CD4-positive, alpha-beta T cell treated with Interleukin-21 for 1 hour (primary cell): ENCODE data around the gene KIAA0586.
"Not testable (repeated sequence)": the region's sequence is repeated elsewhere in the genome, so short reads cannot be mapped to it uniquely, and the experiment has no call there.

ENCODE experiments used
- DNase-seq: peaks from one replicate; pipeline ENCODE4 v3.0.0-alpha.2; 2020

KIAA0586 gene

DNA sequence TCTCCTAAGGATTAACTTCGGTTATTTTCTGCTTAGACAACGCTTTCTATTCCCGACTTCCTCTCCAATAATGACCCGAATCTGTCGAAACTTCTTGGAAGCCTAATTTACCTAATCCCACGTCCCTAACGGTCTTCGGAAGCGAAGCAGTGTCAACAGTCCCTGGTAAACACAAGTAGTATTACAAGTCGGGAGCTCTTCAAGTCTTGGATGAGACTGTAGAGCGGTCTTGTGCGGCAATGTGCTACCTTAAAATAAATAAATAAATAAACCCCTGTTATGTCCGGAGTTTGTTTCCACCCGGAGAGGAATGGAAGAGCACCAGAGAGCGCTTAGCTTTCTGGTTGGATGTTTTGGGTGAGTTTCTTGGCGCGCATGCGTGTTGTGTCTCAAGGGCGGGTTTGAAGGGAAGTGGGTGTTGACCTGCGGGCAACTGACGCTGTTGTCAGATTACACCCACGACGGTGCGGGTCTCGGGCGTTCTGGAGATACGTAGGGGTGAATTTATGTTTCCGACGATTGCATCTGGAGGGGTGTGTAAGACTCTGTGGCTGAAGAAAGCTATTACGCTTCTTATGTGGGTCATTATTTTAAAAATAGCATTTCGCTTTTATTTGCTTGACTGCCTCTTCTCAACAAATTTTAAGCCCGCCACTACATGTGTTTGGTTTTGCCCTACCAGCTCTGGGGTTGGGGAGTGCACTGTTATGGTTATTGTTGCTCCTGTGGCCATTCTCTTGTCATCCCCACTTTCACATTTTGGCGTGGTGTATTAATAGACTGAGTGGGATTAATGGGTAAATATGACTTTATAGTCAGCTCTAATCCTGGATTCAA lies at the start of gene KIAA0586, which contains the start of gene TIMM9:
KIAA0586 (plus strand) TSS at position 439 of the 837 bp plus-strand sequence. CDS start 546 bp downstream, outside the sequence.
TIMM9 (minus strand) TSS at position 251 of the 837 bp plus-strand sequence. CDS start 15,586 bp downstream, outside the sequence.
- peak; percentile 99 for DNase-seq

DNA sequence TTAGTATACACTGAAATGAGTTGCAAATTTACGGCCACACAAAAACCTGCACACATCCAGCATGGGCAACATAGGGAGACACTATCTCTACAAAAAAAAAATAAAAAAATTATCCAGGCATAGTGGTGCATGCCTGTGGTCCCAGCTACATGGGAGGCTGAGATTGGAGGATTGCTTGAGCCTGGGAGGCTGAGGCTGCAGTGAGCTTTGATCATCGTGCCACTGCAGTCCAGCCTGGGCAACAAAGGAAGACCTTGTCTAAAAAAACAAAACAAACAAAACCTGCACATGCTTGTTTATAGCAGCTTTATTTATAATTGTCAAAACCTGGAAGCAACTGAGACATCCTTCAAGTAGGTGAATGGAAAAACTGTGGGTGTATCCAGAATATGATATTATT lies 36.7 kb upstream of the KIAA0586 start:
- no peak for DNase-seq

DNA sequence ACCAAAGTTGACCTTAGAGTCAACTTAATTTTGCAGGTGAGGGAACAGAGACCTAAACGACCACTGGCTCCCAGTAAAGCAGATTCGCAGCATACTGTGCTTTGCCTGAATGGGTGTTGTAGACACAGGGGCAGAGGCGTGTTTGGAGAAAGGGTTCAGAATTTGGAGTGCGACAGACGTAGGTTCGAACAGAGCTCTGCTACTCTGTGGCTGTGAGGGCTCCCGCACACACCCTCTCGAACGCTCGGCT lies 32.0 kb upstream of the KIAA0586 start:
- no peak for DNase-seq

DNA sequence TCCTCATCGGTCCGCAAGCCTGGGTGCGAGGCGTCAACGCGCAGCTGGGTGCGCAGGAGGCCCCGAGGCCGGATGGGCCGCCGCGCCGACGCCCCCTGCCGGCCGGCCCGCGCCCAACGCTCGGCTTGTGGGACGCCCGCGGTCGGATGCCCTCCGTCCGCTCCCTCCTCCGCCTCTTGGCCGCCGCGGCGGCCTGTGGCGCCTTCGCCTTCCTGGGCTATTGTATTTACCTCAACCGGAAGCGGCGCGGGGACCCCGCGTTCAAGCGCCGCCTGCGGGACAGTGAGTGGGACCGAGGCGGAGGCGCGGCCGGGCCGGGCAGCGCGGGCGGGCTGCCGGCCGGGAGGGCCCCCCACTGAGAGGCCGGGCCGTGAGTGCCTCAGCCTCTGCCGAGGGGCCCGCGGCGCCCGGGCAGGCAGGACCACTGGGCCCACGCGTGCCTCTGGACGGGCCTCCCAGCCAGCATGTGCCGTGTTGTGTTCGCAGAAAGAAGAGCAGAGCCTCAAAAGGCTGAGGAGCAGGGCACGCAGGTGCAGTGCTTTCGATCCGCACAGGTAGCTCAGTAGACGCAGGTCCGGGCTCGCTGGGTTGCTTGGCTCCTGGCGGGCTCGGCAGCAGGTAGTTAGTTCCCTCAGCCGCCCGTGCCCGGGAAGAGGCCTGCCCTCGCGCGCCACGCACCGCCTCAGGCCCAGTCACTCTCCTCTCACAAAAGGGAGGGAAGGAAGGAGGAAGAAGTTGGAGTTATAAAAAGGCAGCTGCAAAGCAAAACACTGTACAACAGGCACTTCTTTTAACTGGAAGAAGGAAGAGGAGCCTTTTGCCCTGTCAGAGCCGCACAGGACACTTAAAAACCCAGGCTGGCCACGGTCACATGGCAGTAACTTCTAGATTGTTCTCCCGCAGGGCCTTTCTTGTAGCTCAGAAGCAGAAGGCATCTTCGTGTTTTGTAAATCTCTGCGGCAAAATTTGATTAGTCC lies 31.4 kb upstream of the KIAA0586 start, which contains the start of gene TOMM20L:
TOMM20L (plus strand) TSS at position 119 of the 977 bp plus-strand sequence; CDS start at position 147, 28 bp downstream.
- peak; percentile 81 for DNase-seq

DNA sequence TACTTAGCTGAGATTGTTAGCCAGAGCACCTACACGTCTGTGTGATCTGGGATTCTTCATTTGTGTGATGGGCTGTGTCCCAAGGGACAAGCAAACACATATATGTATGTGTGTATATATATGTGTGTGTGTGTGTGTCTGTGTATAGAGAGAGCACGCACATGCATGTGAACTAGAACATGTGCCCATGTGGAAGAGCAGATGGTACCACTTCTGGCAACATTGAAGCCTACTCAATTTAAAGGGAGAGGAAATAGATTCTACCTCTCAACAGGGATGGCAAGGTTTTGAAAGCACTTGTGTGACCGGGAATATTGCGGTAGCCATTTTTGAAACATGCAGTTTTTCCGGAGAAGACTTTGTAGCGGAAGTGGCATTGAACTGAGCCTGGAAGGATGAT lies 30.4 kb upstream of the KIAA0586 start:
- DNase-seq, result no peak

DNA sequence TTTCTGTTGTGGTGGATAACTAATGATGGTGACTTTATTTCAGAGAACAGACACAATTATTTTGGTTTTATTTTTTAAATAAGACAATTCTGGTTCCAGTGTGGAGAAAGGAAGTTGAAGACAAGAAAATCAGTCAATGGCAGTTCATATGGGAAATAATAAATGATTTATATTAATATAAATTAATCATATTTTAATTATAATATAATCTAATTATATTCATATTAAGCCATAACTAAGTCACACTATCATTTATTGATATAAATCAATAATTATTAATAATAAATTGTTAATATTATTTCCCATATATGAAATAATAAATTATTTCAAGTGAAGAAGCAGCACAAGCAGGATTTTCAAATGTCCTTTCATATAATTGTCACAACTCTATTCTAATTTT lies 29.0 kb upstream of the KIAA0586 start:
- DNase-seq, result no peak

DNA sequence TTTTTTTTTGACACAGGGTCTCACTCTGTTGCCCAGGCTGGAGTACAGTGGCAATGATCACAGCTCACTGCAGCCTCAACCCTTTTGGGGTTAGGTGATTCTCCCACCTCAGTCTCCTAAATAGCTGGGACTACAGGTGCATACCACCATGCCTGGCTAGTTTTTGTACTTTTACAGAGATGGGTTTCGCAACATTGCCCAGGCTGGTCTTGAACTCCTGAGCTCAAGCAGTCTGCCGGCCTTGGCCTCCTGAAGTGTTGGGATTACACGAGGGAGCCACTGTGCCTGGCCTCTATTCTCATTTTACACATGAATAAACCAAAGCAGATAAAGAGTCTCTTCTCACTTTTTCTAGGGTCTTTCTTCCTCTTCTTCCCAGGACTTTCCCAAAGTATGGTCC lies 28.6 kb upstream of the KIAA0586 start:
- no peak for DNase-seq

DNA sequence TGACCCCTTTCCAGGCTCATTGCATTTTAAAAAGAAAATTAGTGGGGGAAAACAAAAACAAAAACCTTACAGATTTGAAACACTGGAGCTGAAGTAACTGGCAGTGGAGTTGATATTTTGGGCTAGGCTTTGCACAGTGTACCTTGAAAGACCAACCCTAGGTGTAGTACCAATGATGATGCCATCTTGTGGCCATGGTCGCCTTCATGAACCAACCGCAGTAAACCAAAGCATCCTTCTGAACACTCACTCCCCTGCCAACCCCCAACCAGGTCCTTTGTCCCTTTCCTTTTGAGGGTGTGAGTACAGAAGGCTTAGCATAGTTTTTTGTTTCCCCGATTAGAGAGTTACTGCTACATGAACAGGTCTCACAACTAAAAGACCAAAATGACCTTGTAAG lies 25.9 kb upstream of the KIAA0586 start:
- no peak for DNase-seq

DNA sequence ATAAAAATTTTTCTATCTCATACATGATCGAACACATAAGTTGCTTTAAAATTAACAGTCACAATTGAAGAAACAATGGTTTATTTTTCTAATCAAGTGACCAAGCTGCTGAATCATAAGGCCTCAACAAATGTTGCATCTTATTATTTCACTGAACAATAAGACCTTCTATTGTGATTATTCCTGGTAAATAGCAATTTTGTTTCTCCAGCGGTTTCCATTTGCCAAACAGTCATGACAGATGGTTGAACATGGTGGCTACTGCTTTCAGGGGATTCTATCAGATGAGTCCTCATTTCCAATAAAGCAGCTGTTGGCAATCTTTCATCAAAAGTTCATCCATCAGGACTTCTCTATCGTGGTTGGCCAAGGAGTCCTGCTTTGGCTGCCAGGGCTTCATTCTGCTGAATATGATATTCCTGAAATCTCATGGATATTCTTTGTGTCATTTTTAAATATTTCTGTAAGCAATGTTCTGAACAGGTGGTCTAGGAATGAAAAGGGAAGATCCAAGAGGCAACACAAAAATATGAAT lies 18.8 kb upstream of the KIAA0586 start:
- no peak for DNase-seq

DNA sequence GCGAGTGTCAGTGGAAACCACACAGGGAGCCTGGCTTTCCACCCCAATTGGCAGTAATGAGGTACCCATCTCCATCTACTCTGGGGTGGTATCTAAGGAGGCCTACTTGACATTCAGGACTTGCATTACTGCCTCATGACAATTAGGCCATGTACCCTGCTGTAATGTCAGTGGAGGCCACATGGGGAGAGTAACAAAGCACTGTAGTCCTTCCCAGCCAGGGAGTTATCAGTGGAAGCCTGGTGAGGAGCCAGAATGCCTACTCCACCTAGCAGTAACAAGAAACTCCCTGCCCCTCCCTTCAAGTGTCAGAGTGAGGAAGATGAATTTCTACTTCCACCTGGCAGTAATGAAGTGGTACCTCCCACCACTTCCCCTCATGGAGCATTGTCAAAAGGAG lies 12.7 kb upstream of the KIAA0586 start:
- no peak for DNase-seq

DNA sequence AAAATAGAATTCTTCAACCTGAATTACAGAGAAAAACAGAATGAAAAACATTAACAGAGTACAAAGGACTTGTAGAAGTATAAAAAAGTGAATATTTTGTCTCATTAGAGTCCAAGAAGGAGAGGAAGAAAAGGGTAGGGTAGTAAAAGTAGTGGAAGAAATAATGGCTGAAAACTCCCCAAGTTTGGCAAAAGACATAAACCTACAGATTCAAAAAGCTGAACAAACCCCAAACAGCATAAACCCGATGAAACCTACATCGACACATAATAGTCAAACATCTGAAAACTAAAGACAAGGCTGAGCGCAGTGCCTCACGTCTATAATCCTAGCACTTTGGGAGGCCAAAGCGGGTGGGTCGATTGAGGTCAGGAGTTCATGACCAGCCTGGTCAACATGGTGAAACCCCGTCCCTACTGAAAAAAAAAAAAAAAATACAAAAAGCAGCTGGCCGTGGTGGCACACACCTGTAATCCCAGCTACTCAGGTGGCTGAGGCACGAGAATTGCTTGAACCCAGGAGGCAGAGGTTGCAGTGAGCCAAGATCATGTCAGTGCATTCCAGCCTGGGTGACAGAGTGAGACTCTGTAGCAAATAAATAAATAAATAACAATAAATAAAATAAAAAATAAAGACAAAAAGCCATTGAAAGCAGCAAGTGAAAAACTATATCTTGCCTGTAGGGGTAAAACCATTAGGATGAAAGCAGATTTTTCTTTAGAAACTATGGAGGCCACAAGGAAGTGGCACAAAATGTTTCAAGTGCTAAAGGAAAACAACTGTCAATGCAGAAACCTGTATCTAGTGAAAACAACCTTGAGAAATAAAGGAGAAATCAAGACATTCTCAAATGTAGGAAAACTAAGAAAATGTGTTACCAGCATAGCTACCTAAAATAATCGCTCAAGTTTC lies 11.6 kb upstream of the KIAA0586 start:
- no peak for DNase-seq

DNA sequence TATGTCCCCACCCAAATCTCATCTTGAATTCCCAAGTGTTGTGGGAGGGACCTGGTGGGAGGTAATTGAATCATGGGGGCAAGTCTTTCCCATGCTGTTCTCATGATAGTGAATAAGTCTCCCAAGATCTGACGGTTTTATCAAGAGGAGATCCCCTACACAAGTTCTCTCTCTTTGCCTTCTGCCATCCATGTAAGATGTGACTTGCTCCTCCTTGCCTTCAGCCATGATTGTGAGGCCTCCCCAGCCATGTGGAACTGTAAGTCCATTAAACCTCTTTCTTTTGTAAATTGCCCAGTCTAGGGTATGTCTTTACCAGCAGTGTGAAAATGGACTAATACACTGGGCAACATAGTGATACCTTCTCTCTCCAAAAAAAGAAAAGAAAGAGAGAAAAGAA lies 10.6 kb upstream of the KIAA0586 start:
- DNase-seq, result not testable (repeated sequence)

DNA sequence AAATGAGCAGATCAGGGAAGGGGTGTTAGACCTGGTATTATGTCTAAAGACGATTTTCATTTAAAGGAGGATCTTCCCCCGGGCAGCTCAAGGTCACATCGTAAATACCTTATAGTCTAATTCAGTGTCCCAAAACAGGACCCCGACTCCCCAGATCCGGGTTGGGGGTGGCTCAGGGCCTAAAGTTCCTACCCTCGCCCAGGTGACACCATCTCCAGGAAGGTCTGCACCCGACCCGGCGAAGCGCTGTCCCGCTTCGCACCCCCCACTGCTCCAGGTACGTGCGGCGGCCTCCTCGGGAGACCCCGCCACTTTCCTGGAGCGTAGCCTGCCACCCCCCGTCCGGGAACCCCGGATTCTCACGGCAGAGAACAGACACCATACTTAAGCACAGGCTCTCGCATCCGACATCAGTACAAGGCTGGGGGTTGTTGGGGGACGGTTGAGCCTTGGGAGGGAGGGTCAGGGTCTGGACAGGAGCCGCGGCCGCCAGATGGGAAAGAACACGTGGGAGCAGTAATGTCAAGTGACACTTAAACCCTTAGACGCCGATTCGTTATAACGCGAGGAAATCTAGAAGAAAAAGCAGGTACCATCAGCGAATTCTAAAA lies 744 bp upstream of the KIAA0586 start:
- DNase-seq, result no peak

DNA sequence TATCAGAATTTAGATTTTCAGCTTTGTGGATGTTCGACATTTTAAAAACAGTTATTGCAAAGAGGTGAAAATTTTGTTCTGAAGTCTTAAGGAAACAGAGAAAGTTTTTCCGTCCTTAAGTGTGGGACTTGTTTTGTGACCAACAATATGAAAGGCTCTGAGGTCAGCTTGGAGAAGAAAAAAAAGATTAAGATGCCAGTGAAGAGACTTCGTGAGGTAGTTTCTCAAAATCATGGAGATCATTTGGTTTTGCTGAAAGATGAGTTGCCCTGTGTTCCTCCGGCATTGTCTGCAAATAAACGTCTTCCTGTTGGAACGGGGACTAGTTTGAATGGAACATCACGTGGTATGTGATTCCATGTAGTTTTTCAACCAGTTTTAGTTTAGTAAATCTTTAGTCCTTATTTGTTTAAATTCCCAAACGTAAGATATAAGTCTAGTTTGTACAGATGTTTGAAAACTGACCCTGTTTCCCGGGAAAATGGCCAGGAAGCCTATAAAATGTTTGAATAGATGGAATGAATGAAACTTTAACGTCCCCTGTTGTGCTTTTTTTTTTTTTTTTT lies 682 bp downstream of the KIAA0586 start:
- DNase-seq, result peak; percentile 47

DNA sequence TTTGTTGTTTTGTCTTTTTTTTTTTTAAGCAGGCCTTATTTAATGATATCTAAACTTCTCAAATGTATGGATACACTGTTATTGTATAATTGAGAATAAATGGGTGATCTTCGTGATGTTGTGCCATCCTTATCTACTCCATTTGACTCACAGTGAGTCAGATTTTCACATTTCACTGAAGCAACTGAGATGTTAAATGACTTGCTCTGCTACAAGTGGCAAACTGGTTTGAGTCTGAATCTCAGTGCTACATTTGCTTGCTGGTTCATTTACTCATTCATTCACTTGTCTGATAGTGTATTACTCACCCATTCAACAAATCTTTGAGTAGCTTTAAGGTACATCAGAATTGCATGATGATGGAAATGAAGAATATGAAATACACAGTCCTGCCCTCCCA lies 2.6 kb downstream of the KIAA0586 start:
- no peak for DNase-seq

DNA sequence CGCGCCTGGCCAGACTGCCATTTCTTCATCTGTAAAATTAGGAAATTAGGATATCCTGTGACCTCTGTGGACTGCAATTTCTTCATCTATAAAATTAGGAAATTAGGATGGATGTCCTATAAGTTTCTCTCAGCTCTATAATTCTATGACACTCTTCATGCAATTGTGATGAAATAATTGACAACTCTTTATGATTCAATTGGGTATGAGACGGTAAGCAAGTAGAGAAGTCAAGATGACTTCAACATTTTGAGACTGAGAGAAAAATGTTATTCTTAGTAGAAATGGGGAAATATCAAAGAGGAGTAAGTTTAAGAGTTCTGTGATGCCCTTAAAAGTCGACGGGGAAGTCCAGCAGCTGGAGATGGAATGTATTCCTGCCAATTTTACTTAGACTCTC lies 12.0 kb downstream of the KIAA0586 start:
- no peak for DNase-seq

DNA sequence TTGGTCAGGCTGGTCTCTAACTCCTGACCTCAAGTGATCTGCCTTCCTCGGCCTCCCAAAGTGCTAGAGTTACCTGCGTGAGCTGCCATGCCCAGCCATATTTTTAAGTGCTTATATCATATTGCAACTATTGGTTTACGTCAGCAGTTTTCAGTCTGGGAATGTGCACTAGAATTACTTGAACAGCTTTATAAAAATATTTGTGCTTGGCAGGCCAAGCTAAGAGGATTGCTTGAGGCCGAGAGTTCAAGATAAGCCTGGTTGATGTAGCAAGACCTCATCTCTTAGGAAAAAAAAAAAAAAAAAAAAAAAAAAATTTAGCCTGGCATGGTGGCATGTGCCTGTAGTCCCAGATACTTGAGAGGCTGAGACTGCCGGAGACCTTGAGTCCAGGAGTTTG lies 17.1 kb downstream of the KIAA0586 start:
- DNase-seq, result no peak

DNA sequence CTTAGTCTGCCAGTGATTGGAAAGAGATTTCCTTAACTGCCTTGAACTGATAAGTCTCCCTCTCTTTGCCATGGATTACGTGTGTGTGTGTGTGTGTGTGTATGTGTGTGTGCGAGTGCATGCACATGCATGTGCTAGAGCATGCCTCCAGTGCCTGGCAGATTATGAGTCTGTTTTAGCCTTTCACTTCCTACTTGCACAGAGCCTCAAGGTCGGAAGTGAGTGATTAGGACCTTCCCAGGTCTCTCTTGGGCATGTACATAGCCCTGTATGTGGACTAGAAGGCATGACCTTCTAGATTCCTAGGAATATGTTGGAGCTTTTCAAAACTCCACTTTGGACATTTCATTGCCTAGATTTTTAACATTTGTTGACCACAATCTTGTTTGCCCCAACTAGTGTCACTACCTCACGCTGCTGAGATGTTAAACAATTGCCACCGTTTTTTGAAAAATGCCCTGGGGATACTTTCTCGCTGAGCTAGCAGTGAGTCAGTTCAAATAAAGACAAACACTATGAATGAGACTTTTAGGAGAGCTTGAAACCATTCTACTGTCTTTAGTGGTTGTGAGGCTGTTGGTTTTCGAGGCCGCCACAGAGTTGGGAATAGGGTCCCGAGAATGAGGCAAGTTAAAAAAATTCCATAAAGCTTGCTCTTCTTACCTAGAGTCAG lies 28.2 kb downstream of the KIAA0586 start:
- DNase-seq, result no peak

DNA sequence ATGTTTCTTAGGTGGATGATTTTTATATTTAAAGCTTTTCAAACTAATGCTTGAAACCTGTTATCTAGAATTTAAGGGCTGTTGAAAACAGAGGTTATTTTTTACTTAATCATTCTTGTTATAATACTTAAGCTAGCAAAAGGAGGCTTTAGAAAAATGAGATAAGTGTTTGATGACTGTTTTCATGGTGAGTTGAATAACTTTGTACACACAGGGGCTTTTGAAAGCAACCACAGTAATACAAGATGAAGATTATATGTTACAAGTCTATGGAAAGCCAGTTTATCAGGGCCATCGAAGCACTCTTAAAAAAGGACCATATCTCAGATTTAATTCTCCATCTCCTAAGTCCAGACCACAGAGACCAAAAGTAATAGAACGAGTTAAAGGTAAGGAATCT lies 33.3 kb downstream of the KIAA0586 start:
- DNase-seq, result no peak

DNA sequence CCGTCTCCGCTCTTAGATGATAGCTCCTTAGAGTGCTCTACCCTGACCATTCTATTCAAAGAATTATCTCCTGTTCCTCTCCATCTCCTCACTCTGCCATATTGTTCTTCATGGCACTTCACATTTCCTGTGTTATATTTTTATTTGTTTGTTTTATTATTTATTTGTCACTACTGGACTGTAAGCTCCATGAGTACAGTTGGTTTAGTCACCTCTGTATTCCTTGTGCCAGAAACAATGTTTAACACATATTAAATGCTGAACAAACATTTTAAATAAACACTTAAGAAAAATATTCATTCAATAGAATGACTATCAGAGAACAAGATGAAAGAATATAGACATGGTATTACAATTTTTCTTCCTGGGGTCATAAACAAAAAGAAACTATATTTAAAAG lies 35.6 kb downstream of the KIAA0586 start:
- DNase-seq, result no peak

DNA sequence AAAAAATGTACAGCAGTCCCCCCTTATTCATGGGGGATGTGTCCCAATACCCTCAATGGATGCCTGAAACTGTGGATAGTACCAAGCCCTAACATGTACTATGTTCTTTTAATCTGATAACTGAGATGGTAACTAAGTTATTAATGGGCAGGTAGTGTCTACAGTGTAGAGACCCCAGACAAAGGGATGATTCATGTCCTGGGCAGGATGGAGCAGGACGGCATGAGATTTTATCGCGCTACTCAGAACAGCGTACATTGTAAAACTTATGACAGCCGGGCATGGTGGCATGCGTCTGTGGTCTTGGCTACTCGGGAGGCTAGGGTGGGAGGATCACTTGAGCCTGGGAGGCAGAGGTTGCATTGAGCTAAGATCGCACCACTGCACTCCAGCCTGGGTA lies 37.1 kb downstream of the KIAA0586 start:
- no peak for DNase-seq
